Tibial artery (tissue), 4 donors: ENCODE data around the gene COL18A1.
"Not testable (repeated sequence)": the region's sequence is repeated elsewhere in the genome, so short reads cannot be mapped to it uniquely, and the experiment has no call there.

ENCODE experiments used
- DNase-seq, 2 donors: peaks; one replicate each; pipeline ENCODE4 v3.0.0-alpha.2; 2019
- H3K27ac ChIP-seq, 2 donors: fragments of 200-600 bp; sonication (generic) in 1 of 2; 1 replicate in 1 of 2; 2 replicates in 1 of 2; pipeline ENCODE4 v1.5.1; 2018 to 2019; ENCODE audit warnings: mild to moderate bottlenecking in 1 of 2
- H3K27me3 ChIP-seq, 2 donors: fragments of 200-600 bp; sonication (generic) in 1 of 2; one replicate each; pipeline versions ENCODE4 v1.5.1 to v1.6.0; 2016 to 2019
- H3K36me3 ChIP-seq, 3 donors: fragments of 200-600 bp; sonication (generic) in 2 of 3; one replicate each; pipeline ENCODE4 v1.5.1; 2016 to 2019; ENCODE audit warnings: mild to moderate bottlenecking in 2 of 3
- H3K4me1 ChIP-seq, 4 donors: fragments of 200-600 bp; sonication (generic) in 2 of 4; 1 replicate in 3 of 4; 2 replicates in 1 of 4; pipeline ENCODE4 v1.5.1; 2016 to 2019
- H3K4me3 ChIP-seq, 2 donors: fragments of 200-600 bp; sonication (generic) in 1 of 2; 1 replicate in 1 of 2; 2 replicates in 1 of 2; pipeline ENCODE4 v1.5.1; 2018 to 2019; ENCODE audit warnings: mild to moderate bottlenecking in 2 of 2
- H3K9me3 ChIP-seq, 3 donors: fragments of 200-600 bp; sonication (generic) in 1 of 3; one replicate each; pipeline ENCODE4 v1.5.1; 2016 to 2019
- intact Hi-C: fragments of 100-400 bp; cut with DNase I; formaldehyde crosslinking; loops from one replicate; pipeline ENCODE4 v1.15.0; 2023; ENCODE audit warnings: low total_unique reads
- TF ChIP-seq, protein P1 (sequence below), 2 experiments: fragments of 200-600 bp in 1 of 2; fragments of 450-650 bp in 1 of 2; IDR thresholded peaks; one replicate each; pipeline ENCODE4 v1.5.1; 2017 to 2019; ENCODE audit warnings: antibody characterized with exemption in 2 of 2, mild to moderate bottlenecking in 1 of 2, moderate library complexity in 1 of 2

COL18A1 gene

DNA sequence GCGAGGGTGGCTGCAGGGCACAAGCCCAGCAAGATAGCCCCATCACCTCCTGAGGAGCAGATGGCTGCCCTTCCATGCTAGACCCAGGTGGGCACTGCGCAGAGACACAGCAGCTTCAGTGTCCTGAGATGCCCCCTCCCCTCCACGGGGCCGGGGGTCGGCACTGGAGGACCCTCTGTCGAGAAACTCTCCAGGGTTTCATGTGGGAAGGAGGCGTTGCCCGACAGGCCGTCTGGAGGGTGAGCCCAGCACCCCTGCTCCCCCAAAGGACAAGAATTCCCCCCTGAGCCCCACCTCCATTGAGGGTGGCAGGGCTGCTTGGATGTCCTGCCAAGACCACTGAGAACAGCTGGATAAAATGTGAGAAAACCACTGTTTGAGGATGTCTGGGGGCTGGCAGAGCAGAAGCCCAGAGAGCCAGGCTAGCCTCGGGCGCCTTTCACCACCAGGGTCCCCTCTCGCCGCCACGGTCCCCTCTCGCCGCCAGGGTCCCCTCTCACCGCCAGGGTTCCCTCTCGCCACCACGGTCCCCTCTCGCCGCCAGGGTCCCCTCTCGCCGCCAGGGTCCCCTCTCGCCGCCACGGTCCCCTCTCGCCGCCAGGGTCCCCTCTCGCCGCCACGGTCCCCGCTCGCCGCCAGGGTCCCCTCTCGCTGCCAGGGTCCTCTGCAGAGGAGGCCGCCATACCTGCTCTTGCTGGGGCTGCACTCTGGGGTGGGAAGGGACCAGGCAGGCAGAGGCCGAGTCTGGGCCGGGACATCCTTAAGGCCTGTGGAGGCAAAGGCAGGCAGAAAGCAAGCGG lies 93.1 kb downstream of the COL18A1 start:
- intact Hi-C loops: no loop called here
- H3K27me3 ChIP-seq: no peaks in the 10 kb centered on the region
- H3K36me3 ChIP-seq: peaks cover 59 to 80% (median 66%) of the 10 kb centered on the region in 3 donors
- no peak overlapping the region for H3K27ac ChIP-seq
- H3K4me1 ChIP-seq: no peaks in the 10 kb centered on the region
- DNase-seq: peak in 1 of 2 donors; percentile 62
- no peaks in the 10 kb centered on the region for H3K9me3 ChIP-seq
- TF ChIP-seq, protein P1, sequence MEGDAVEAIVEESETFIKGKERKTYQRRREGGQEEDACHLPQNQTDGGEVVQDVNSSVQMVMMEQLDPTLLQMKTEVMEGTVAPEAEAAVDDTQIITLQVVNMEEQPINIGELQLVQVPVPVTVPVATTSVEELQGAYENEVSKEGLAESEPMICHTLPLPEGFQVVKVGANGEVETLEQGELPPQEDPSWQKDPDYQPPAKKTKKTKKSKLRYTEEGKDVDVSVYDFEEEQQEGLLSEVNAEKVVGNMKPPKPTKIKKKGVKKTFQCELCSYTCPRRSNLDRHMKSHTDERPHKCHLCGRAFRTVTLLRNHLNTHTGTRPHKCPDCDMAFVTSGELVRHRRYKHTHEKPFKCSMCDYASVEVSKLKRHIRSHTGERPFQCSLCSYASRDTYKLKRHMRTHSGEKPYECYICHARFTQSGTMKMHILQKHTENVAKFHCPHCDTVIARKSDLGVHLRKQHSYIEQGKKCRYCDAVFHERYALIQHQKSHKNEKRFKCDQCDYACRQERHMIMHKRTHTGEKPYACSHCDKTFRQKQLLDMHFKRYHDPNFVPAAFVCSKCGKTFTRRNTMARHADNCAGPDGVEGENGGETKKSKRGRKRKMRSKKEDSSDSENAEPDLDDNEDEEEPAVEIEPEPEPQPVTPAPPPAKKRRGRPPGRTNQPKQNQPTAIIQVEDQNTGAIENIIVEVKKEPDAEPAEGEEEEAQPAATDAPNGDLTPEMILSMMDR (IDR thresholded peaks at IDR 0.05): no peak
- H3K4me3 ChIP-seq: no peak overlapping the region

DNA sequence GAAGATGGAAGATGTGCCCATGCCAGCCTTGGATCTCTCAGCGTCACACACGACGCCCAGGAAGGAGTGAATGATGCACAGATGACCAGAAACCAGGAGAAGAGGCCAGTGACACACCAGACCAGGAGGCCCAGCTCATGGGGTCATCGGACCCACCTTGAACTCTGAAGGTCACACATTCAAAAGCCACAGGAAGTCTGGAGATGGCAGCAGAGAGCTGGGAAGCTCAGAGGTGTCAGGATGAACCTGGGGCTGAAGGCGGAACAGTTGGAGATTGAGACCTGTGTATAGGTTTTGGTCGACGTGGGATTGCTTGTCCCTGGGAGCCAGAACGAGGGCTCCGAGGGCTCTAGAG lies 93.7 kb downstream of the COL18A1 start:
- H3K4me1 ChIP-seq: no peaks in the 10 kb centered on the region
- H3K27me3 ChIP-seq: no peaks in the 10 kb centered on the region
- no peak overlapping the region for H3K27ac ChIP-seq
- no peaks in the 10 kb centered on the region for H3K9me3 ChIP-seq
- peaks cover 55 to 75% (median 60%) of the 10 kb centered on the region in 3 donors for H3K36me3 ChIP-seq
- no peak overlapping the region for H3K4me3 ChIP-seq
- peak in 1 of 2 donors; percentile 53 for DNase-seq
- intact Hi-C loops: no loop called here
- TF ChIP-seq, protein P1 (IDR thresholded peaks at IDR 0.05): no peak

DNA sequence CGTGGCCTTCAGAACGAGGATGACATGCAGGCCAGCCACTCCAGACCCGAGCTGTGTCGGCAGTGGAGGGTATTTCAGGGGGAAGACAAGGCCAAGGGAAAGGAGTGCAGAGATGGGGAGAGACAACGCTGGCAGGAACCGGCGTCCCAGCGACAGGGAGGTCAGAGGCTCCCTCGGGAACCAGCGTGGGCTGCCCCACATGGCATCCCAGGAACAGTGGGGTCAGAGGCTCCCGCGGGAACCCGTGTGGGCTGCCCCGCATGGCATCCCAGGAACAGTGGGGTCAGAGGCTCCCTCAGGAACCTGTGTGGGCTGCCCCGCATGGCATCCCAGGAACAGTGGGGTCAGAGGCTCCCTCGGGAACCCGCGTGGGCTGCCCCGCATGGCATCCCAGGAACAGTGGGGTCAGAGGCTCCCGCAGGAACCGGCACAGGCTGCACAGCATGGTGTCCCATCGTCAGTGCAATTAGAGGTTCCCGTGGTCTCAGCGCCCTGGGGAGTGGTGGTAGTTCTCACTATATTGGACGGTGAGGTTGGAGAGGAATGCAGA lies 94.3 kb downstream of the COL18A1 start:
- H3K4me3 ChIP-seq: no peak overlapping the region
- H3K9me3 ChIP-seq: no peaks in the 10 kb centered on the region
- peaks cover 52 to 75% (median 54%) of the 10 kb centered on the region in 3 donors for H3K36me3 ChIP-seq
- DNase-seq: peak in 1 of 2 donors; percentile 65
- H3K4me1 ChIP-seq: no peaks in the 10 kb centered on the region
- no peaks in the 10 kb centered on the region for H3K27me3 ChIP-seq
- intact Hi-C loops: no loop called here
- TF ChIP-seq, protein P1 (IDR thresholded peaks at IDR 0.05): no peak
- H3K27ac ChIP-seq: no peak overlapping the region

DNA sequence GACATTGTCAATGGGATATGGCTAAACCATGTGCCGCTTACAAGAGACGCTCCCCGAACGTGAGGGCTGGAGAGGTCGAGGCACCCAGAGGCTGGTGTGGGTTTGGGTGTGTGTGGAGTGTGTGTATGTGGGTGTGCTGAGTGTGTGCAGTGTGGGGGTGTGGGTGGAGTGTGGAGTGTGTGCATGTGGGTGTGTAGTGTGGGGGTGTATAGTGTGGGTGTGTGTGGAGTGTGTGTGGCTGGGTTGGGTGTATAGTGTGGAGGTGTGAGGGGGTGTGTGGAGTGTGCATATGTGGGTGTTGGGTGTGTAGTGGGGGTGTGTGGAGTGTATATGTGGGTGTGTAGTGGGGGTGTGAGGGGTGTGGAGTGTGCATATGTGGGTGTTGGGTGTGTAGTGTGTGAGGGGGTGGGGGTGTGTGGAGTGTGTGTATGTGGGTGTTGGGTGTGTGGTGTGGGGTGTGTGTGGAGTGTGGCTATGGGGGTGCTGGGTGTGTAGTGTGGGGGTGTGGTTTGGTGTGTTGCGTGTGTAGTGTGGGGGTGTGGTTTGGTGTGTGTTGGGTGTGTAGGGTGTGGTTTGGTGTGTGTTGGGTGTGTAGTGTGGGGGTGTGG lies 95.1 kb downstream of the COL18A1 start:
- intact Hi-C loops: no loop called here
- TF ChIP-seq, protein P1 (IDR thresholded peaks at IDR 0.05): no peak
- no peak overlapping the region for H3K27ac ChIP-seq
- peak in 1 of 2 donors; percentile 24 for DNase-seq
- no peaks in the 10 kb centered on the region for H3K4me1 ChIP-seq
- no peaks in the 10 kb centered on the region for H3K27me3 ChIP-seq
- H3K36me3 ChIP-seq: peaks cover 47 to 75% (median 52%) of the 10 kb centered on the region in 3 donors
- no peak overlapping the region for H3K4me3 ChIP-seq
- no peaks in the 10 kb centered on the region for H3K9me3 ChIP-seq

DNA sequence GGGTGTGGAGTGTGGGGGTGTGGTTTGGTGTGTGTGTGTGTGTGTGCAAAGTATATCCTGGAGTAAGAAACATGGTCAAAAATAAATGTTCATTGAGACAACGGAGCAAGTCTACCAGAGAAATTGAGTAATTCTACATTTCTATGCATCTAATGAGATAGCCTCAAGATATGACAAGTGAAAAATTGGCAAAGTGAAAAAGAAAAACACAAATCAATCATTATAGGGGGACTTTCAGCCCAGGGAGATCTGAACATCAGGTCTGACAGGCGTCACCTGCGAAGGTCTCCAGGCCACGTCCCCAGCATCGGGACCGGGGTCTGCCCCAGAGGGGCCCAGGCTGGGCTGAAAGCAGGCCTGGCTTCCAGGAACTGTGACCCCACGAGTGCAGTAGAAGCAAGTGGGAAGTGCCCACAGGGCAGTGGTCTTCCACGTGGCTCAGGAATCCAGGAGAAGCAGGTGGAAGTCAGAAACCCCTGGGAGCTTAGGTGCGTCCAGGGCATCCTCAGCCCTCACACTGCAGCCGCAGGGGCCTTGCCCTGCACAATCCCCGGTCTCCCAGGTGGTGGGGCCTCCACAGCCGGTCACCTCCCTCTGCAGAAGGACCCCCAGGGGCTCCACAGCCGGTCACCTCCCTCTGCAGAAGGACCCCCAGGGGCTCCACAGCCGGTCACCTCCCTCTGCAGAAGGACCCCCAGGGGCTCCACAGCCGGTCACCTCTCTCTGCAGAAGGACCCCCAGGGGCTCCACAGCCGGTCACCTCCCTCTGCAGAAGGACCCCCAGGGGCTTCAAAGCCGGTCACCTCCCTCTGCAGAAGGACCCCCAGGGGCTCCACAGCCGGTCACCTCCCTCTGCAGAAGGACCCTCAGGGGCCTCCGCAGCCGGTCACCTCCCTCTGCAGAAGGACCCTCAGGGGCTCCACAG lies 96.4 kb downstream of the COL18A1 start:
- H3K36me3 ChIP-seq: peaks cover 45 to 75% (median 52%) of the 10 kb centered on the region in 3 donors
- H3K4me1 ChIP-seq, H3K27ac ChIP-seq, H3K4me3 ChIP-seq, intact Hi-C loops, H3K27me3 ChIP-seq, H3K9me3 ChIP-seq: not testable (repeated sequence)
- peak in 1 of 2 donors; percentile 60 for DNase-seq
